Calu3 (cell line): ENCODE results near the gene PPP1R16B. TPM values are rescaled to one million over a fixed set of nuclear protein-coding genes. Genes with fewer than 3 reads are reported as not detected.
A peak's percentile ranks its signal among the peaks of the same experiment; 100 is the strongest.

Experiments used
- BruUV-seq: library from RNA; stranded (reverse); fragments of 400-500 nt; replicated peaks from 2 replicates; lab custom pipeline; 2021; lab: Mats Ljungman, UMichigan
- CTCF ChIA-PET: fragments of 300-600 bp; sonication (Branson Sonifier 250); formaldehyde crosslinking; loops from one replicate; lab custom pipeline; 2022; ENCODE audit warnings: antibody characterized with exemption; lab: Charles Lee
- DNase-seq: peaks from one replicate; pipeline ENCODE4 v3.0.0; 2022
- H3K27ac Mint-ChIP-seq: one replicate; pipeline ENCODE4 v1.8.0; 2022; ENCODE audit warnings: mixed read lengths; ENCODE audit not compliant: unreplicated experiment
- H3K27me3 Mint-ChIP-seq: one replicate; pipeline ENCODE4 v1.8.0; 2022; ENCODE audit warnings: mixed read lengths; ENCODE audit not compliant: unreplicated experiment
- H3K36me3 Mint-ChIP-seq: one replicate; pipeline ENCODE4 v1.8.0; 2022; ENCODE audit warnings: mild to moderate bottlenecking, moderate library complexity, mixed read lengths; ENCODE audit not compliant: insufficient read depth, unreplicated experiment
- H3K4me1 Mint-ChIP-seq: one replicate; pipeline ENCODE4 v1.8.0; 2022; ENCODE audit warnings: mild to moderate bottlenecking, low read depth, mixed read lengths; ENCODE audit not compliant: unreplicated experiment
- H3K4me3 Mint-ChIP-seq: one replicate; pipeline ENCODE4 v1.8.0; 2022; ENCODE audit warnings: mild to moderate bottlenecking, low read depth, moderate library complexity, mixed read lengths; ENCODE audit not compliant: unreplicated experiment
- H3K9me3 Mint-ChIP-seq: one replicate; pipeline ENCODE4 v1.8.0; 2022; ENCODE audit warnings: low read depth, mixed read lengths; ENCODE audit not compliant: unreplicated experiment
- CTCF ChIP-seq: fragments of 200-600 bp; IDR thresholded peaks from one replicate; pipeline ENCODE4 v1.8.0; 2022; ENCODE audit warnings: antibody characterized with exemption; ENCODE audit not compliant: unreplicated experiment
- intact Hi-C: fragments of 100-400 bp; cut with micrococcal nuclease; formaldehyde crosslinking; loops from one replicate; pipeline ENCODE4 v1.10.0; 2022; ENCODE audit not compliant: unreplicated experiment
- total RNA-seq: library from RNA; stranded (reverse); gene quantifications from 2 replicates; pipeline ENCODE4 v1.2.3, GENCODE V29; 2022

Gene PPP1R16B
- total RNA-seq, 1 experiment from 2014 or later = not detected

GRCh38 chr20:38937978-38938473, 132.5 kb downstream of the PPP1R16B start:
- Mint-ChIP-seq H3K27me3 (no peaks in the 10 kb centered on the region), H3K4me1 (peaks cover 47% of the 10 kb centered on the region), H3K36me3 (peaks cover 24% of the 10 kb centered on the region), H3K9me3 (no peaks in the 10 kb centered on the region), H3K4me3 (no peak overlapping the region), H3K27ac (no peak overlapping the region)
- DNase-seq = no peak
- no peak for TF ChIP-seq CTCF
- CTCF ChIA-PET = no interaction called here
- no TSS peak for BruUV-seq
- intact Hi-C loops = no loop called here

GRCh38 chr20:38939686-38940085, 134.2 kb downstream of the PPP1R16B start:
- H3K27ac Mint-ChIP-seq = no peak overlapping the region
- H3K9me3 Mint-ChIP-seq = no peaks in the 10 kb centered on the region
- no peak for TF ChIP-seq CTCF
- BruUV-seq = no TSS peak
- intact Hi-C loops = no loop called here
- H3K4me3 Mint-ChIP-seq = no peak overlapping the region
- H3K36me3 Mint-ChIP-seq = peaks cover 17% of the 10 kb centered on the region
- no peaks in the 10 kb centered on the region for H3K27me3 Mint-ChIP-seq
- DNase-seq = no peak
- H3K4me1 Mint-ChIP-seq = peaks cover 38% of the 10 kb centered on the region
- CTCF ChIA-PET = no interaction called here

- TF ChIP-seq CTCF = no peak
- no peaks in the 10 kb centered on the region for H3K27me3 Mint-ChIP-seq
- CTCF ChIA-PET = no interaction called here
- DNase-seq = no peak
- intact Hi-C loops = no loop called here
- H3K27ac Mint-ChIP-seq = peak overlapping the region; percentile 7
- BruUV-seq = no TSS peak
- H3K4me3 Mint-ChIP-seq = no peak overlapping the region
- H3K9me3 Mint-ChIP-seq = no peaks in the 10 kb centered on the region
- peaks cover 17% of the 10 kb centered on the region for H3K36me3 Mint-ChIP-seq
- H3K4me1 Mint-ChIP-seq = peaks cover 31% of the 10 kb centered on the region
These were observed 135.1 kb downstream of the PPP1R16B start for GRCh38 chr20:38940644-38941043.

- peak; percentile 26 for TF ChIP-seq CTCF
- Mint-ChIP-seq H3K36me3 (peaks cover 22% of the 10 kb centered on the region), H3K4me3 (no peak overlapping the region), H3K27me3 (no peaks in the 10 kb centered on the region), H3K4me1 (peaks cover 19% of the 10 kb centered on the region), H3K27ac (no peak overlapping the region), H3K9me3 (no peaks in the 10 kb centered on the region)
- DNase-seq = no peak
- no TSS peak for BruUV-seq
- CTCF ChIA-PET = interaction anchor here (1.2 kb wide), 2 partner anchors 10 to 63 kb away, joined by 3 read pairs; no protein-coding TSS in a partner anchor
- intact Hi-C loops = no loop called here
These were observed 136.4 kb downstream of the PPP1R16B start for GRCh38 chr20:38941726-38942389.
